Erythroblast (primary cell): ENCODE measurements around the gene OVCA2.

Experiments used
- DNase-seq, 2 experiments: peaks; one replicate each; lab custom pipeline; 2025; lab: John Stamatoyannopoulos, UW
- GATA1 ChIP-seq: IDR thresholded peaks from 2 replicates; pipeline ENCODE4 v1.6.1; 2011; ENCODE audit warnings: low read depth, mild to moderate bottlenecking, control low read depth, low read length, moderate library complexity
- POLR2A ChIP-seq: IDR thresholded peaks from 2 replicates; pipeline ENCODE4 v1.6.1; 2011; ENCODE audit warnings: mild to moderate bottlenecking, low read length

OVCA2 gene

GRCh38 chr17:2057760-2058585 lies 16.2 kb downstream of the OVCA2 start:
- TF ChIP-seq POLR2A, result no peak
- no peak for TF ChIP-seq GATA1
- DNase-seq, result peak; percentile 34 to 42

DNA sequence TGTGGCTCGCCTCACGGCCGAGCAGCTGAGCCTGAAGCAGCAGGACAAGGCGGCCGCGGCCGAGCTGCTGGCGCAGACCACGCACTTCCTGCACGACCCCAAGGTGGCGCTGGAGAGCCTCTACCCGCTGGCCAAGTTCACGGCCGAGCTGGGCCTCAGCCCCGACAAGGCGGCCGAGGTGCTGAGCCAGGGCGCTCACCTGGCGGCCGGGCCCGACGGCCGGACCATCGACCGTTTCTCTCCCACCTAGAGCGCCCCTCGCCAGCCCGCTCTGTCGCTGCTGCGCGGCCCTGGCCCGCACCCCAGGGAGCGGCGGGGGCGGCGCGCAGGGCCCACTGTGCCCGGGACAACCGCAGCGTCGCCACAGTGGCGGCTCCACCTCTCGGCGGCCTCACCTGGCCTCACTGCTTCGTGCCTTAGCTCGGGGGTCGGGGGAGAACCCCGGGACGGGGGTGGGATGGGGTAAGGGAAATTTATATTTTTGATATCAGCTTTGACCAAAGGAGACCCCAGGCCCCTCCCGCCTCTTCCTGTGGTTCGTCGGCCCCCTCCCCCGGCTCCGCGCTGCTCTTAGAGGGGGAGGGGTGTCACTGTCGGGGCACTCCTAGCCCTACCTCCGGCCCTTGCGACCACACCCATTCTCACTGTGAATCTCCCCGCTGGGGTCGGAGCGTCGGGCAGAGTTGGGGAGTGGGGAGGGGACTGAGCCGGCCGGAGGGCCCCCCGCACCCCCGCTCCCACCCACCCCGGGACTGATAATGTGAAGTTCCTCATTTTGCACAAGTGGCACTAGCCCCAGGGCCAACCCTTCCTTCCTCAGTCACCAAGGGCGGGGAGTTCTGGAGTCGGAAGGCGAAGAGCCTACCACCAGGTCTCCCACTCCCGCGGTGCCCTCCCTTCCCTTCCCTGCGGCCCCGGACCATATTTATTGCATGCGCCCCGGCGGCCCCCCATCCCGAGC lies 17.0 kb downstream of the OVCA2 start:
- TF ChIP-seq GATA1, result no peak
- no peak for TF ChIP-seq POLR2A
- peak; percentile 78 to 88 for DNase-seq

DNA sequence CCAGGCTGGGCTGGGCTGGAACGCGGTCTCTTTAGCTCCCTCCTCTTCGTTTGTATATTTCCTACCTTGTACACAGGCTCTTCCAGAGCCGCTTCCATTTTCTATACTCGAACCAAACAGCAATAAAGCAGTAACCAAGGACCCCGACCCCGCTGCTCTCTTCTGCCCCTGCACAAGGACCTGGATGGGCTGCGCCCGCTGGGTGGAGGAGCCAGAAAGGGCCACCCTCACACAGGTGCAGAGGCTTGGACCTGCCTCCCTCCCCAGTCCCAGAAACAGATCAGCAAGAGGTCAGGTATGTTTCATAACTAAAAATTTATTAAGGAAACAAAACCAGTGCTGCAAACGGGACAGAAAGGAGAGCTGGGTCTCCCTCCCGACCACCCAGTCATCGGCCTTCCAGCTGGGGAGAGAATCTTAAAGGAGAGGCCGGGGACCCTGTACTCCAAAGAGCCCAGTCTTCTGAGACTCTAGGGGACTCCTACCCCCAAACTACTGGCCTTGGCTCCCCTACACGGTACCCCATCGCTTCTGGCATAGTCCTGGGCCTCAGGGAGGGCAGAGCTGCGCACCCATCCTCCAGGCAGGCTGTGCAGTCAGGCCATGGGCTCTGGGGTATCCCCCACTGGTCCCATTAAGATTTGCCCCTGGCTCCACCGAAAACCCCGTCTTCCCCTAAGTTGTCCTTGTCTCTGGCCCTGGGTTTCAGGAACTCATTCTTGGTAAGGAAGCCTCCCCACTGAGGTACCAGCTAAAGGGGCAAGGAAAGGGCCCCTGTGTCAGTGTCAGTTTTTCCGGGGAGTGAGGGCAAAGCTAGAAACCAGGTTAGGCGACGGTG lies 17.9 kb downstream of the OVCA2 start:
- no peak for TF ChIP-seq GATA1
- no peak for TF ChIP-seq POLR2A
- DNase-seq, result no peak

DNA sequence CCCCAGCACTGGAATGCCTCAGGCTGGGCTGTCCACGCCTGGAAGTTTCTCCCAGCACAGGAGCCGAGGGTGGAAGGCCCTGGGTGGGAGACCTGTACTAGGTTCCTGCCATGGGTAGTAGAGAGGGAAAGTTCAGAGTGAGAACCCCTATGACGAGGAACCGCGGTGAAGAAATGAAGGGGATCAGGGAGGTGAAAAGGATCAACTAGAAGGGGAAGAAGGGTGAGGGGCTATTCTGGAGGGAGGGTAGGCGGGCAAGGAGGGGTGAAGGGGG lies 18.5 kb downstream of the OVCA2 start:
- no peak for DNase-seq
- no peak for TF ChIP-seq GATA1
- no peak for TF ChIP-seq POLR2A

DNA sequence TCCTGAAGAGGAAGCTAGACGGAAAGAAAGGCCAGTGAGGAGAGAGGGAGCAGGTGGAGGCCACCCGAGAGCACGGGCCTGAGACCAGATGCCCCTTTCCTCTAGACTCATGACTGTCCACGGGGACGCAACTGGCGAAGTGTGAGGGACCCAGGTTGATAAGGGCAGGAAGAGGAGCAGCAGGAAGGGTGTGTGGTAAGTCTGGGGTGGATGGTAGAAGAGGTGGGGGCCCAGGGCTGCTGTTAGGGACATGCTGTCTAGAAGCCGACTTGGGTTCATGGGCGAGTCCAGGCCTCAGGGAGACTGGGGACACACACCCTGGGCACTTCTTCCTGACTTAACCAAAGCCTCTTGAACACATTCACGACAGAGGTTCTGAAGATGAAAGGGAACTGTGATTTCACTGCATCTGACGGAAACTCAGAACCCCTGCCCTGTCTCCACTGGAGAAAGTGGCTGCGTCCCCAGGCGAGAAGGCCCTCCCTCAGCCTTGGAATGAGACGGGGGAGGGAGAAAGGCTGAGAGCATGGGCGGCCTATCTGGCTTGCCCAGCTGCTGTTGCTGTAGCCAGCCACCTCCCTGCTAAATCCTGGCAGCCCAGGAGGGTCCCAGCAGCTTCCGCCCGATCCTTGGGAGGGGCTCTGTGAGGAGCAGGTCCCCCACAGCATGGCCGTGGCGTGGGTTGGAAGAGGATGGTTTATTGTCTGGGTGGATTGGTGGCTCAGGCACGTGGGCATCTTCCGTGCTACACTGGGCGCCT lies 19.0 kb downstream of the OVCA2 start:
- TF ChIP-seq POLR2A (no peak), GATA1 (no peak)
- no peak for DNase-seq

GRCh38 chr17:2061441-2061958 lies 19.7 kb downstream of the OVCA2 start:
- DNase-seq, result no peak
- TF ChIP-seq POLR2A, result no peak
- TF ChIP-seq GATA1, result no peak

GRCh38 chr17:2062571-2063183 lies 20.9 kb downstream of the OVCA2 start:
- no peak for DNase-seq
- TF ChIP-seq GATA1 (no peak), POLR2A (no peak)

DNA sequence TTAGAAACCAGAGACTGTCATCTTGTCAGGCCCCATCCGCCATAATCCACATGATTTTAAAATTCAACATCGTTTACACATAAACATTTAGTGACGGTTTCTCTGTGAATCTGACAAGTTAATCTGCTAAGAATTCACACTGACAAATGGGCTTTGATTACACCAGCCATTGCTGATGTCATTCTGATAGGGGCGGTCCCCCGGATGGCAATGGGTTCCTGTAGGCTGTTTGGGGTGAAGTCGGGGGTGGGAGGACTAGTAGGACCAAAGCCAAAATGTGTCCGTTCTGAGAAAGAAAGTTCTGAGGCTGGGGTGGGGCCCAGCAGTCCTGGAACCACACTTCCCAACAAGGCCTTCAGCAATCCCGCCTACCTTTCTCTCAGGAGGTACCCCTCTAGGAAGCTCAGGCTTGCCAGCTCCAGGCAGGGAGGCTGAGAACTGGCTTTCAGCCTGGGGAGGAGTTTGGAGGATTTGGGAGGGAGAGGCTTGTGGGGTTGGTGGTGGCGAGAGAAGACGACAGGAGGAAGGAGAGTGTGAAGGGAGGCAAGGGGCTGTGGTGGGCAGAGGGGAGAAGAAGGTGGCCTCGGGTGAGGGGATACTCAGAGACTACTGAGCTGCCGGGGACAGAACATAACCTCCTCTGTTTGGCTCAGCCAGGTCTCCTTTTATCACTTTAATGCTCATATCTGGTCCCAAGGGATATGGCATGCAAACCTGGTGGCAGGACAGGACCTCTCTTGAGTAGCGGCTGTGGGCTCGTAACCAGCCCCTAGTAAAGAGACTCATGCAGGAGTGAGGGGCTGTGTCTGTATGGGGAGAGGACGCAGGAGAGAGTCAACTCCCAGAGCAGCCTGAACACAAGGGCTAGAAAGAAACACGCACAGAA lies 21.7 kb downstream of the OVCA2 start:
- no peak for DNase-seq
- TF ChIP-seq GATA1, result no peak
- no peak for TF ChIP-seq POLR2A

DNA sequence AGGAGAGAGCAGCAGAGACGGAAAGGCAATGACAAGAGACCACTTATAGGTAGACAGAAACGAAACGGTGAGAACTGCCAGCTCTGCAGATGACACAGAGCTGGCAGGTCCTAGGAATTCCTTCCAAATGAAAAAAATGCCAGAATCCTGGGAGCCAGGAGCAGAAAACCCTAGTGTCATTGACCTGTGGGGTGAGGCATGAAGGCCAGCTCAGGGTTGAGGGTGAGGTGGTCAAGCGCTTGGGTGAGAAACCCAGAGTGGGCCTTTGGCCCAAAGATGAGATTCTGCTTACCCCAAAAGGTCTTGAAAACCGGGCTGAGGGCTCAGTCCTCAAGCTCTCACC lies 22.3 kb downstream of the OVCA2 start:
- TF ChIP-seq GATA1 (no peak), POLR2A (no peak)
- no peak for DNase-seq

GRCh38 chr17:2064520-2064971 lies 22.7 kb downstream of the OVCA2 start:
- no peak for TF ChIP-seq POLR2A
- TF ChIP-seq GATA1, result no peak
- DNase-seq, result no peak

DNA sequence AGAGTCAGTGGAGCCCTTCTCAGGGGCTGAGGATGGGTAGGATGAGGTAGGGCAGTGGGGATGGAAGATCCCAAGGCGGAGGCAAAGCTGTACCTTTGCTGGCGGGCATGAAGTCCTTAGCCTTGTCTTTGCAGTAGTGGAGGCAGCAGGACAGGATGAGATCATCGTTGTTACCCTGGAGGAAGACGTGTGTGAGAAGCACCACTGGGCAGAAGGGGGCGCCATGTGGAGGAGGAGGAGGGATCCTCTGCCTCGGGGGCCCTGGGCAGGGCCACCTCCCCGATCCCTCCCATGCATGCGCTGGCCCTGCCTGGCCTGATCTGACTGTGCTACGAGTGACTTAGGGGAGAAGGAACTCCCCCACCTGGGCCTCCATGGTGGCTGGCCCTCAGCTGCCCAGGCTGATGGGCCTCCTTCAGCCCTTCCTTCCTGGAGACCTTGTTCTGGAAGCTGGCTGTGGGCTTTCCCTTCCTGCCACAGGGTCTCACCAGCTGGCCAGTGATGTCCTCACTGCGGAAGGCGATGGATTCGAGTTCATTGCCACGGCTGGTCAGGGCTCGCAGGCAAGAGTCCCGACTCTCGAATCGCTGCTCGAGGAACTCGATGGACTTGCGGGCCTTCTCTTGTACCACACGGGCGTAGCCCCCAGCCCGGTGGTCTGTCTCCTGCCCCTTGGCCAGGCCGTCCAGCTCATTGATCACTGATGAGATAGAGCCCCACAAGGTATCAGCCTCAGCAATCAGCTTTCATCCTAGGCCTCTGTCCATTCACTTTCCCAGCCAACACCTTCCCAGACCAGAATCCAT lies 23.4 kb downstream of the OVCA2 start:
- TF ChIP-seq POLR2A (no peak), GATA1 (no peak)
- DNase-seq, result peak; percentile 58 to 70
